Tibial nerve (tissue), 4 donors: ENCODE data around the gene SCUBE3. TPM values are rescaled to one million over a fixed set of nuclear protein-coding genes. Genes with fewer than 3 reads are reported as not detected.
A peak's percentile ranks its signal among the peaks of the same experiment; 100 is the strongest.

Experiments
- DNase-seq, 2 donors: peaks; one replicate each; pipeline ENCODE4 v3.0.0-alpha.2; 2019; ENCODE audit warnings: low spot score in 2 of 2
- H3K27ac ChIP-seq, 4 donors: fragments of 200-600 bp; sonication (generic) in 3 of 4; one replicate each; pipeline ENCODE4 v1.5.1; 2017 to 2019; ENCODE audit warnings: mild to moderate bottlenecking in 1 of 4
- H3K27me3 ChIP-seq, 2 donors: fragments of 200-600 bp; sonication (generic) in 1 of 2; one replicate each; pipeline versions ENCODE4 v1.5.1 to v1.6.0; 2017 to 2019
- H3K36me3 ChIP-seq, 3 donors: fragments of 200-600 bp; sonication (generic); one replicate each; pipeline ENCODE4 v1.5.1; 2018 to 2019
- H3K4me1 ChIP-seq, 4 donors: fragments of 200-600 bp; sonication (generic) in 3 of 4; one replicate each; pipeline ENCODE4 v1.5.1; 2017 to 2019
- H3K4me3 ChIP-seq, 4 donors: fragments of 200-600 bp; sonication (generic) in 3 of 4; one replicate each; pipeline ENCODE4 v1.5.1; 2017 to 2019; ENCODE audit warnings: mild to moderate bottlenecking in 1 of 4, moderate library complexity in 1 of 4
- H3K9me3 ChIP-seq, 4 donors: fragments of 200-600 bp; sonication (generic) in 3 of 4; one replicate each; pipeline ENCODE4 v1.5.1; 2017 to 2019
- CTCF ChIP-seq, 5 experiments: fragments of 200-600 bp in 3 of 5; fragments of 450-650 bp in 2 of 5; sonication (generic) in 3 of 5; IDR thresholded peaks; one replicate each; pipeline ENCODE4 v1.5.1; 2016 to 2019; ENCODE audit warnings: antibody characterized with exemption in 5 of 5, mild to moderate bottlenecking in 3 of 5, moderate library complexity in 2 of 5
- EP300 ChIP-seq, 2 donors: sonication (generic); formaldehyde crosslinking; IDR thresholded peaks; one replicate each; pipeline ENCODE4 v1.6.1; 2017; ENCODE audit warnings: antibody characterized with exemption in 2 of 2, mild to moderate bottlenecking in 1 of 2
- POLR2A ChIP-seq, 2 donors: fragments of 450-650 bp; IDR thresholded peaks; one replicate each; pipeline ENCODE4 v1.6.1; 2017; ENCODE audit warnings: antibody characterized with exemption in 2 of 2, mild to moderate bottlenecking in 2 of 2, moderate library complexity in 2 of 2
- WGBS, 2 donors: methylation state at CpG; one replicate each; pipeline ENCODE4 v1.1.5; 2018; 5-methylcytosine and 5-hydroxymethylcytosine counted together
- total RNA-seq, 4 donors: library from RNA; depleted of rRNA; stranded (reverse); fragments of >200 nt; gene quantifications; one replicate each; pipeline ENCODE4 v1.1.0, GENCODE V29; 2016

Gene SCUBE3
- total RNA-seq, 4 donors from 2014 or later: 0.30 to 1.3 (median 0.50) TPM

GRCh38 chr6:35177157-35177556 is 36.6 kb upstream of the SCUBE3 start:
- no peak for DNase-seq
- 61 to 76% methylated on average over 3 of the region's 3 CpGs for WGBS, 2 donors
- Histone ChIP-seq H3K27ac (no peak overlapping the region), H3K4me1 (peaks cover 0 to 28% (median 9%) of the 10 kb centered on the region in 4 donors), H3K4me3 (no peak overlapping the region), H3K9me3 (no peaks in the 10 kb centered on the region), H3K36me3 (no peaks in the 10 kb centered on the region), H3K27me3 (peaks cover 0 to 4% of the 10 kb centered on the region in 2 donors)
- TF ChIP-seq CTCF (IDR thresholded peaks at IDR 0.05): no peak
- no peak for TF ChIP-seq EP300 (IDR thresholded peaks at IDR 0.05)
- TF ChIP-seq POLR2A (IDR thresholded peaks at IDR 0.05): no peak

- DNase-seq: no peak
- no peak for TF ChIP-seq POLR2A (IDR thresholded peaks at IDR 0.05)
- no peak for TF ChIP-seq CTCF (IDR thresholded peaks at IDR 0.05)
- no peak for TF ChIP-seq EP300 (IDR thresholded peaks at IDR 0.05)
- no peak overlapping the region for H3K4me3 ChIP-seq
- 47 to 49% methylated on average over 2 of the region's 2 CpGs for WGBS, 2 donors
- H3K4me1 ChIP-seq: peaks cover 0 to 30% (median 10%) of the 10 kb centered on the region in 4 donors
- H3K36me3 ChIP-seq: no peaks in the 10 kb centered on the region
- no peak overlapping the region for H3K27ac ChIP-seq
- peaks cover 0 to 7% of the 10 kb centered on the region in 2 donors for H3K27me3 ChIP-seq
- H3K9me3 ChIP-seq: no peaks in the 10 kb centered on the region
Measured at GRCh38 chr6:35177596-35177995, 36.2 kb upstream of the SCUBE3 start.

GRCh38 chr6:35178012-35178411 is 35.7 kb upstream of the SCUBE3 start:
- no peak for DNase-seq
- TF ChIP-seq POLR2A (IDR thresholded peaks at IDR 0.05): no peak
- TF ChIP-seq EP300 (IDR thresholded peaks at IDR 0.05): no peak
- no peak for TF ChIP-seq CTCF (IDR thresholded peaks at IDR 0.05)
- Histone ChIP-seq H3K4me3 (no peak overlapping the region), H3K9me3 (no peaks in the 10 kb centered on the region), H3K27ac (no peak overlapping the region), H3K4me1 (peaks cover 0 to 30% (median 10%) of the 10 kb centered on the region in 4 donors), H3K27me3 (peaks cover 0 to 7% of the 10 kb centered on the region in 2 donors), H3K36me3 (no peaks in the 10 kb centered on the region)
- WGBS, 2 donors: 72 to 78% methylated on average over 2 of the region's 2 CpGs

DNA sequence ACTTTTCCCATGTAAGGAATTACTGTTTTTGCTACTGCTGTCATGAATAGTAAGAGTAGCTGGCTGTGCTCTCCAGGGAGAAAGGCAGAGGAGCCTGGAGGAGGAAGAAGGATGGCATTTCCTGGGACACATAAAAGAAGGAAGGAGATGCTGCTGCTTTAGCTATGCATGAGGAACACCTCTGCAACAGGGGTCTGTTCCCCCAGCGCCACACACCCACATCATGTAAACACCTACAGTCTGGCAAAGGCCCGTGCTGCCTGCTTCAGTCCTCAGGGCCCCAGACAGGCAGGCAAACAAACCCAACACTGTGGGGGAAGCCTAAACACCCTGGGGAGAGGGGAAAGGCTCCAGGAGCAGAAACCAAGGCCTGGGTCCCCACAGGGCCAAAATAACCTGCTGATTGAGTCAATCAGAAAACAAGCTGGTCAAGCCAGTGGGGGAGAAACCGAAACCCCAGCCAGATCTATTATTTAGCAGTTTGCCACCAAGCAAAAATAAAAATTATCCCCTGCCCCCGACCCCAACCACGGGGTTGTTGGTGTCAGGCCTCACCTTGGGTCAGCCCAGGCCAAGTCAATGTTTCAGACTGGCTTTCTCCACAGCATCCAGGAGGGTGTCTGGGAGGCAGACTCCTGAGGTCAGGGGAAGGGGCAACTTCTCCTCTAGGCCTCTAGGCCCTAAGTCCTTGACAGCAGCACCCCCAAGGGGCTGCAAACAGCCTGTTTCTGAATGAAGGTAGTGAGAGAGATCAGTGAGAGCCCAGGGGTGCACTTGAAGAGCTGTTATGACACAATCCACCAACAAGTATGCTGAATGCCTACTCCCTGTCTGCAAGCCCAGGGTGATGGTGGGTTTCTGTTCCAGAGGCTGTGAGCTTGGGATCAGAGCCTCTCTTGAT is 34.6 kb upstream of the SCUBE3 start:
- DNase-seq: no peak
- Histone ChIP-seq H3K27me3 (peaks cover 0 to 7% of the 10 kb centered on the region in 2 donors), H3K27ac (peak overlapping the region in 1 of 4 donors; percentile 16), H3K4me3 (no peak overlapping the region), H3K9me3 (no peaks in the 10 kb centered on the region), H3K4me1 (peaks cover 0 to 30% (median 10%) of the 10 kb centered on the region in 4 donors), H3K36me3 (no peaks in the 10 kb centered on the region)
- WGBS, 2 donors: 82 to 86% methylated on average over 5 of the region's 5 CpGs
- TF ChIP-seq CTCF (IDR thresholded peaks at IDR 0.05) (no peak), EP300 (IDR thresholded peaks at IDR 0.05) (no peak), POLR2A (IDR thresholded peaks at IDR 0.05) (no peak)

GRCh38 chr6:35179901-35180535 is 33.7 kb upstream of the SCUBE3 start:
- Histone ChIP-seq H3K27ac (no peak overlapping the region), H3K4me3 (no peak overlapping the region), H3K36me3 (no peaks in the 10 kb centered on the region), H3K27me3 (peaks cover 0 to 7% of the 10 kb centered on the region in 2 donors), H3K4me1 (peaks cover 0 to 30% (median 10%) of the 10 kb centered on the region in 4 donors), H3K9me3 (no peaks in the 10 kb centered on the region)
- 36 to 45% methylated on average over 2 of the region's 2 CpGs for WGBS, 2 donors
- no peak for TF ChIP-seq POLR2A (IDR thresholded peaks at IDR 0.05)
- no peak for TF ChIP-seq EP300 (IDR thresholded peaks at IDR 0.05)
- no peak for TF ChIP-seq CTCF (IDR thresholded peaks at IDR 0.05)
- no peak for DNase-seq
